Neuronal stem cell (in vitro differentiated cells): ENCODE data around the gene YARS2.
"Not testable (repeated sequence)": the region's sequence is repeated elsewhere in the genome, so short reads cannot be mapped to it uniquely, and the experiment has no call there.

ENCODE experiments used
- DNase-seq: peaks from one replicate; pipeline ENCODE4 v3.0.0-alpha.2; 2013; ENCODE audit warnings: low spot score
- H2AFZ ChIP-seq: one replicate; pipeline ENCODE4 v1.6.1; 2013; ENCODE audit warnings: mild to moderate bottlenecking, low read length, inconsistent platforms
- H2AK5ac ChIP-seq: 2 replicates; pipeline ENCODE4 v1.6.1; 2013; ENCODE audit warnings: low read depth, mild to moderate bottlenecking, inconsistent platforms, low read length, moderate library complexity, mixed read lengths
- H2BK120ac ChIP-seq: 2 replicates; pipeline ENCODE4 v1.6.1; 2013; ENCODE audit warnings: low read depth, mild to moderate bottlenecking, inconsistent platforms, low read length, moderate library complexity, mixed read lengths
- H2BK12ac ChIP-seq: one replicate; pipeline ENCODE4 v1.6.1; 2013; ENCODE audit warnings: low read length, inconsistent platforms
- H2BK15ac ChIP-seq: 2 replicates; pipeline ENCODE4 v1.6.1; 2013; ENCODE audit warnings: mild to moderate bottlenecking, low read length, inconsistent platforms, mixed read lengths
- H2BK5ac ChIP-seq: one replicate; pipeline ENCODE4 v1.6.1; 2013; ENCODE audit warnings: inconsistent platforms, mild to moderate bottlenecking, low read length, moderate library complexity
- H3K14ac ChIP-seq: one replicate; pipeline ENCODE4 v1.6.1; 2013; ENCODE audit warnings: low read length, inconsistent platforms
- H3K18ac ChIP-seq: 2 replicates; pipeline ENCODE4 v1.6.1; 2013; ENCODE audit warnings: low read length, inconsistent platforms
- H3K23ac ChIP-seq: 2 replicates; pipeline ENCODE4 v1.6.1; 2013; ENCODE audit warnings: low read depth, mild to moderate bottlenecking, mixed read lengths, low read length, inconsistent platforms; ENCODE audit not compliant: poor library complexity
- H3K27ac ChIP-seq: replicated peaks from 3 replicates; pipeline ENCODE4 v1.5.1; 2013; ENCODE audit warnings: low read length, inconsistent platforms
- H3K27me3 ChIP-seq, 3 experiments: 2 replicates each; pipeline ENCODE4 v1.6.1; 2013; ENCODE audit warnings: low read length in 3 of 3, mild to moderate bottlenecking in 2 of 3, inconsistent platforms in 1 of 3, low read depth in 1 of 3, mixed read lengths in 1 of 3, moderate library complexity in 1 of 3; ENCODE audit not compliant: control insufficient read depth in 3 of 3, insufficient read depth in 3 of 3
- H3K36me3 ChIP-seq, 2 donors: replicated peaks in 1 of 2; 2 replicates each; pipeline ENCODE4 v1.6.1; 2013; ENCODE audit warnings: low read length in 2 of 2; ENCODE audit not compliant: control insufficient read depth in 2 of 2, insufficient read depth in 2 of 2
- H3K4ac ChIP-seq: 2 replicates; pipeline ENCODE4 v1.6.1; 2013; ENCODE audit warnings: inconsistent platforms, mild to moderate bottlenecking, low read length, moderate library complexity
- H3K4me1 ChIP-seq, 2 donors: 1 replicate in 1 of 2; 2 replicates in 1 of 2; pipeline ENCODE4 v1.6.1; 2013; ENCODE audit warnings: low read length in 2 of 2, low read depth in 1 of 2; ENCODE audit not compliant: control insufficient read depth in 2 of 2, insufficient read depth in 1 of 2
- H3K4me2 ChIP-seq: one replicate; pipeline ENCODE4 v1.6.1; 2013; ENCODE audit warnings: mild to moderate bottlenecking, low read length, inconsistent platforms; ENCODE audit not compliant: insufficient read depth, poor library complexity, severe bottlenecking
- H3K4me3 ChIP-seq, 2 donors: 2 replicates each; pipeline ENCODE4 v1.5.1; 2013; ENCODE audit warnings: low read length in 2 of 2, mild to moderate bottlenecking in 2 of 2, inconsistent platforms in 1 of 2, moderate library complexity in 1 of 2
- H3K79me1 ChIP-seq: one replicate; pipeline ENCODE4 v1.6.1; 2013; ENCODE audit warnings: low read depth, mild to moderate bottlenecking, inconsistent platforms, low read length, moderate library complexity
- H3K9ac ChIP-seq: one replicate; pipeline ENCODE4 v1.6.1; 2013; ENCODE audit warnings: mild to moderate bottlenecking, low read depth, low read length, inconsistent platforms; ENCODE audit not compliant: poor library complexity
- H3K9me3 ChIP-seq, 2 donors: replicated peaks in 1 of 2; 2 replicates each; pipeline versions ENCODE3 to v1.6.1; 2013; ENCODE audit warnings: low read length in 2 of 2, mild to moderate bottlenecking in 2 of 2, inconsistent platforms in 1 of 2, low read depth in 1 of 2, mixed read lengths in 1 of 2, moderate library complexity in 1 of 2; ENCODE audit not compliant: control insufficient read depth in 2 of 2, insufficient read depth in 1 of 2
- H4K8ac ChIP-seq: one replicate; pipeline ENCODE4 v1.6.1; 2013; ENCODE audit warnings: low read depth, mild to moderate bottlenecking, inconsistent platforms, low read length, moderate library complexity
- H4K91ac ChIP-seq: one replicate; pipeline ENCODE4 v1.6.1; 2013; ENCODE audit warnings: low read length, low read depth, mild to moderate bottlenecking, inconsistent platforms; ENCODE audit not compliant: poor library complexity
- WGBS, 2 donors: extraction: QIAGEN DNeasy Blood & Tissue Kit; methylation state at CpG; one replicate each; pipeline ENCODE4 v1.1.7; 2013; ENCODE audit warnings: missing lambda C conversion rate in 2 of 2, mixed read lengths in 1 of 2; ENCODE audit not compliant: insufficient read length in 2 of 2, insufficient replicate concordance in 1 of 2; ENCODE audit errors: extremely low coverage in 2 of 2; 5-methylcytosine and 5-hydroxymethylcytosine counted together

The YARS2 gene

GRCh38 chr12:32734952-32735351, 20.7 kb downstream of the YARS2 start:
- Histone ChIP-seq H4K8ac (no peak overlapping the region), H3K79me1 (peaks cover 2% of the 10 kb centered on the region), H3K27me3 (no peaks in the 10 kb centered on the region), H3K36me3 (peaks cover 6 to 96% of the 10 kb centered on the region in 2 donors), H2AK5ac (no peak overlapping the region), H3K9me3 (no peaks in the 10 kb centered on the region), H3K18ac (no peak overlapping the region), H3K23ac (no peak overlapping the region), H2AFZ (no peak overlapping the region), H2BK15ac (no peak overlapping the region), H4K91ac (no peak overlapping the region), H3K27ac (no peak overlapping the region), H3K4me2 (no peak overlapping the region), H2BK12ac (no peak overlapping the region), H3K9ac (no peak overlapping the region), H2BK5ac (no peak overlapping the region), H3K14ac (no peak overlapping the region), H3K4me3 (no peak overlapping the region), H3K4me1 (no peaks in the 10 kb centered on the region), H3K4ac (no peak overlapping the region), H2BK120ac (no peak overlapping the region)
- no CpG with 5 or more reads among the region's 1 CpG for WGBS, 2 donors
- DNase-seq = no peak

GRCh38 chr12:32727237-32727636, 28.5 kb downstream of the YARS2 start:
- H3K18ac ChIP-seq = no peak overlapping the region
- no peak overlapping the region for H4K8ac ChIP-seq
- H3K27me3 ChIP-seq = no peaks in the 10 kb centered on the region
- H3K14ac ChIP-seq = no peak overlapping the region
- peaks cover 7 to 89% of the 10 kb centered on the region in 2 donors for H3K36me3 ChIP-seq
- no peak overlapping the region for H3K9ac ChIP-seq
- peaks cover 2% of the 10 kb centered on the region for H3K79me1 ChIP-seq
- H4K91ac ChIP-seq = no peak overlapping the region
- H3K4me2 ChIP-seq = no peak overlapping the region
- no peak overlapping the region for H2BK12ac ChIP-seq
- no peak overlapping the region for H3K4ac ChIP-seq
- no peaks in the 10 kb centered on the region for H3K4me1 ChIP-seq
- DNase-seq = no peak
- no peak overlapping the region for H3K4me3 ChIP-seq
- no peak overlapping the region for H3K27ac ChIP-seq
- H3K23ac ChIP-seq = no peak overlapping the region
- H2AFZ ChIP-seq = no peak overlapping the region
- H3K9me3 ChIP-seq = no peaks in the 10 kb centered on the region
- no peak overlapping the region for H2AK5ac ChIP-seq
- no peak overlapping the region for H2BK15ac ChIP-seq
- no peak overlapping the region for H2BK120ac ChIP-seq
- H2BK5ac ChIP-seq = no peak overlapping the region
- no CpG with 5 or more reads among the region's 3 CpGs for WGBS, 2 donors

- peaks cover 10 to 89% of the 10 kb centered on the region in 2 donors for H3K36me3 ChIP-seq
Measured at GRCh38 chr12:32726286-32726685, 29.4 kb downstream of the YARS2 start.

GRCh38 chr12:32725308-32725707, 30.4 kb downstream of the YARS2 start:
- DNase-seq, H3K23ac ChIP-seq, H4K91ac ChIP-seq, H3K27ac ChIP-seq, H3K14ac ChIP-seq, H2AK5ac ChIP-seq, H3K79me1 ChIP-seq, H2BK15ac ChIP-seq, H3K4ac ChIP-seq, H2AFZ ChIP-seq, H4K8ac ChIP-seq, H3K4me2 ChIP-seq, H2BK120ac ChIP-seq, H3K4me3 ChIP-seq, H3K18ac ChIP-seq, H2BK5ac ChIP-seq, H3K4me1 ChIP-seq, H3K9ac ChIP-seq, H3K27me3 ChIP-seq, H3K9me3 ChIP-seq, H2BK12ac ChIP-seq: not testable (repeated sequence)
- no CpG with 5 or more reads among the region's 3 CpGs for WGBS, 2 donors
- H3K36me3 ChIP-seq = peaks cover 9 to 89% of the 10 kb centered on the region in 2 donors

More at GRCh38 chr12:32726286-32726685, 29.4 kb downstream of the YARS2 start:
- no peak overlapping the region for H3K18ac ChIP-seq
- H3K4me1 ChIP-seq = no peaks in the 10 kb centered on the region
- no peak overlapping the region for H2AK5ac ChIP-seq
- H3K9ac ChIP-seq = no peak overlapping the region
- no peak for DNase-seq
- H4K8ac ChIP-seq = no peak overlapping the region
- peaks cover under 1% of the 10 kb centered on the region for H3K79me1 ChIP-seq
- H3K9me3 ChIP-seq = no peaks in the 10 kb centered on the region
- no peaks in the 10 kb centered on the region for H3K27me3 ChIP-seq
- WGBS, 2 donors = no CpG with 5 or more reads among the region's 2 CpGs
- H3K27ac ChIP-seq = no peak overlapping the region
- no peak overlapping the region for H2AFZ ChIP-seq
- H3K4me3 ChIP-seq = no peak overlapping the region
- no peak overlapping the region for H3K14ac ChIP-seq
- H3K4ac ChIP-seq = no peak overlapping the region
- no peak overlapping the region for H3K4me2 ChIP-seq
- no peak overlapping the region for H2BK15ac ChIP-seq
- H2BK120ac ChIP-seq = no peak overlapping the region
- no peak overlapping the region for H4K91ac ChIP-seq
- no peak overlapping the region for H3K23ac ChIP-seq
- no peak overlapping the region for H2BK12ac ChIP-seq
- no peak overlapping the region for H2BK5ac ChIP-seq
